Naive thymus-derived CD4-positive, alpha-beta T cell (primary cell): ENCODE results near the gene SLC44A1. TPM values are rescaled to one million over a fixed set of nuclear protein-coding genes. Genes with fewer than 3 reads are reported as not detected.
A peak's percentile ranks its signal among the peaks of the same experiment; 100 is the strongest.

Experiments
- ATAC-seq: fragments of 150-1000 bp; cut with Tn5 transposase; 2 replicates; pipeline ENCODE4 v1.10.0; 2021; ENCODE audit warnings: mild to moderate bottlenecking, moderate library complexity
- CTCF ChIA-PET: fragments of 350-600 bp; sonication (Branson Sonifier 250); formaldehyde crosslinking; loops from one replicate; lab custom pipeline; 2021; ENCODE audit warnings: antibody characterized with exemption; lab: Charles Lee
- POLR2A ChIA-PET: fragments of 350-600 bp; sonication (Branson Sonifier 250); formaldehyde crosslinking; loops from one replicate; lab custom pipeline; 2021; ENCODE audit warnings: antibody characterized with exemption, inconsistent platforms; lab: Charles Lee
- DNase-seq, 9 donors: peaks; one replicate each; pipeline versions ENCODE4 v3.0.0 to v3.0.0-alpha.2; 2020 to 2022; ENCODE audit warnings: mixed read lengths in 1 of 9
- H3K27ac ChIP-seq: one replicate; pipeline ENCODE4 v1.7.0; 2013; ENCODE audit warnings: mild to moderate bottlenecking, low read depth, low read length, moderate library complexity
- H3K27me3 ChIP-seq, 2 donors: one replicate each; pipeline ENCODE4 v1.7.0; 2013; ENCODE audit warnings: low read length in 2 of 2, mild to moderate bottlenecking in 2 of 2, moderate library complexity in 2 of 2; ENCODE audit not compliant: control insufficient read depth in 2 of 2, insufficient read depth in 2 of 2
- H3K36me3 ChIP-seq, 3 experiments: 1 replicate in 2 of 3; 2 replicates in 1 of 3; pipeline ENCODE4 v1.7.0; 2013; ENCODE audit warnings: low read length in 3 of 3, mild to moderate bottlenecking in 3 of 3, moderate library complexity in 1 of 3; ENCODE audit not compliant: insufficient read depth in 3 of 3, control insufficient read depth in 2 of 3
- H3K4me1 ChIP-seq, 2 donors: one replicate each; pipeline ENCODE4 v1.7.0; 2013; ENCODE audit warnings: low read length in 2 of 2, mild to moderate bottlenecking in 2 of 2, moderate library complexity in 1 of 2; ENCODE audit not compliant: control insufficient read depth in 2 of 2, insufficient read depth in 2 of 2
- H3K4me3 ChIP-seq: 2 replicates; pipeline ENCODE4 v1.7.0; 2013; ENCODE audit warnings: mild to moderate bottlenecking, low read length
- H3K9me3 ChIP-seq, 3 experiments: 1 replicate in 2 of 3; 2 replicates in 1 of 3; pipeline ENCODE4 v1.7.0; 2013; ENCODE audit warnings: low read length in 3 of 3; ENCODE audit not compliant: control insufficient read depth in 2 of 3
- H3K27ac Mint-ChIP-seq, 9 donors: one replicate each; pipeline ENCODE4 v1.8.0; 2020 to 2022; ENCODE audit warnings: mixed read lengths in 9 of 9, mild to moderate bottlenecking in 8 of 9, moderate library complexity in 5 of 9, inconsistent platforms in 2 of 9
- H3K27me3 Mint-ChIP-seq, 5 donors: one replicate each; pipeline ENCODE4 v1.8.0; 2021 to 2022; ENCODE audit warnings: mixed read lengths in 5 of 5, mild to moderate bottlenecking in 1 of 5
- H3K36me3 Mint-ChIP-seq, 5 donors: one replicate each; pipeline ENCODE4 v1.8.0; 2020 to 2022; ENCODE audit warnings: mixed read lengths in 5 of 5, mild to moderate bottlenecking in 3 of 5, inconsistent platforms in 1 of 5
- H3K4me1 Mint-ChIP-seq, 7 donors: one replicate each; pipeline ENCODE4 v1.8.0; 2020 to 2022; ENCODE audit warnings: mixed read lengths in 7 of 7, mild to moderate bottlenecking in 3 of 7, inconsistent platforms in 1 of 7
- H3K4me3 Mint-ChIP-seq, 10 donors: one replicate each; pipeline ENCODE4 v1.8.0; 2020 to 2022; ENCODE audit warnings: mild to moderate bottlenecking in 10 of 10, mixed read lengths in 10 of 10, moderate library complexity in 6 of 10, inconsistent platforms in 2 of 10
- H3K9me3 Mint-ChIP-seq, 11 donors: one replicate each; pipeline ENCODE4 v1.8.0; 2020 to 2022; ENCODE audit warnings: mixed read lengths in 11 of 11, mild to moderate bottlenecking in 4 of 11, inconsistent platforms in 1 of 11, moderate library complexity in 1 of 11
- intact Hi-C, 2 donors: fragments of 100-400 bp; cut with micrococcal nuclease; formaldehyde crosslinking; loops; one replicate each; pipeline ENCODE4 v1.15.1; 2023
- polyA plus RNA-seq, 2 donors: library from polyadenylated mRNA; unstranded; fragments of 300-500 nt; fragmentation: Illumina TruSeq; gene quantifications; one replicate each; pipeline ENCODE4 v1.2.3, GENCODE V29; 2021
- total RNA-seq, 6 experiments: library from RNA in 5 of 6; stranded (reverse) in 5 of 6; gene quantifications; 1 replicate in 5 of 6; 2 replicates in 1 of 6; pipeline ENCODE4 v1.2.3 and lab custom pipeline; 2021 to 2026

The SLC44A1 gene
- total and polyA plus RNA-seq, 7 experiments from 2014 or later: 7.7 to 21.8 (median 13.7) TPM

DNA sequence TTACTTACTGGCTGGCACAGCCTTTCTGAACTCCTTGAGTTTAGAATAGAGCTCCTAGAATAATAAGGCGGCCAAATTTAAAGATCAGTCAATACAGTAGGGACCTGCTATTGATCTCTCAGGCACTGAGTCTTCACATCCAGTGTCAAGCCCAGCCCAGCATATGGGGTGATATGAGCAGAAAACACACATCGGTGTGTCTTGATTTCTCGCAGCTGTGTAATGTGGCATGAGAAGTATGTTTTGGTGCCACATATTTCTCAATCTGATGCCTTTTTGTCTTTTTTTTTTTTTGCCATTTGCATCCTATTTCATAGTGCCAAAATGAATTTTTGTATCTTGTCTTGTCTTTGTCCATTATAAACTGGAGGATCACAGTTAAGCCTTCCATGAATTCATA, 152.0 kb downstream of the SLC44A1 start:
- ATAC-seq (no peak), DNase-seq (no peak)
- H3K36me3 ChIP-seq: no peaks in the 10 kb centered on the region
- H3K27ac ChIP-seq: no peak overlapping the region
- intact Hi-C loops: no loop called here
- no peaks in the 10 kb centered on the region for H3K9me3 ChIP-seq
- no peaks in the 10 kb centered on the region for H3K27me3 ChIP-seq
- peaks cover 5 to 57% (median 24%) of the 10 kb centered on the region in 5 donors for H3K27me3 Mint-ChIP-seq
- no peak overlapping the region for H3K27ac Mint-ChIP-seq
- H3K9me3 Mint-ChIP-seq: no peaks in the 10 kb centered on the region
- no peaks in the 10 kb centered on the region for H3K4me1 Mint-ChIP-seq
- ChIA-PET CTCF (interaction anchor here (1.2 kb wide), 1 partner anchor 9 kb away, joined by 4 read pairs; no protein-coding TSS in a partner anchor), POLR2A (no interaction called here)
- no peaks in the 10 kb centered on the region for H3K4me1 ChIP-seq
- no peak overlapping the region for H3K4me3 Mint-ChIP-seq
- H3K4me3 ChIP-seq: no peak overlapping the region
- H3K36me3 Mint-ChIP-seq: peaks cover 0 to 9% (median 2%) of the 10 kb centered on the region in 5 donors

DNA sequence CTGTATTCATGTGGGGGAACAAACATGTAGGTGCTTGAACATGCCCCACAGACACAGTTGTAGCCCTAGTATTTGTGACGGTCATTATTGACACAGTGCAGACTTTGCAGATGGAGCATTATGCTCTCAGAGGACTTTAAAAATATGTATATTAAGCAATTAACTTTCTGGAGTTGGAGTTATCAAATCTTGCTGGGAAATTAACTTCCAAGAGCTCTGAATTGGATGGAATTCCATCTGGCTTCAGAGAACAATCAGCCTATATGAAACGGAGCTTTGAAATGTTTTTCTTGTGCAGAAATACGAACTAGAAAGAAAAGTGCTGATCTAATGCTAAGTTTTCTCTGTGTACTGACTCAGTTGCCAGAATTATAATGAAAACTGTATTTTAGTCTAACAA, 152.4 kb downstream of the SLC44A1 start:
- H3K9me3 ChIP-seq: no peaks in the 10 kb centered on the region
- Mint-ChIP-seq H3K36me3 (peaks cover 0 to 9% (median 2%) of the 10 kb centered on the region in 5 donors), H3K4me3 (no peak overlapping the region), H3K27me3 (peaks cover 10 to 57% (median 29%) of the 10 kb centered on the region in 5 donors), H3K4me1 (peaks cover 0 to 1% (median 0%) of the 10 kb centered on the region in 7 donors), H3K9me3 (no peaks in the 10 kb centered on the region), H3K27ac (no peak overlapping the region)
- POLR2A ChIA-PET: no interaction called here
- H3K27ac ChIP-seq: no peak overlapping the region
- H3K4me1 ChIP-seq: no peaks in the 10 kb centered on the region
- no peak overlapping the region for H3K4me3 ChIP-seq
- intact Hi-C loops: no loop called here
- CTCF ChIA-PET: no interaction called here
- no peaks in the 10 kb centered on the region for H3K36me3 ChIP-seq
- H3K27me3 ChIP-seq: no peaks in the 10 kb centered on the region
- DNase-seq (no peak), ATAC-seq (no peak)

DNA sequence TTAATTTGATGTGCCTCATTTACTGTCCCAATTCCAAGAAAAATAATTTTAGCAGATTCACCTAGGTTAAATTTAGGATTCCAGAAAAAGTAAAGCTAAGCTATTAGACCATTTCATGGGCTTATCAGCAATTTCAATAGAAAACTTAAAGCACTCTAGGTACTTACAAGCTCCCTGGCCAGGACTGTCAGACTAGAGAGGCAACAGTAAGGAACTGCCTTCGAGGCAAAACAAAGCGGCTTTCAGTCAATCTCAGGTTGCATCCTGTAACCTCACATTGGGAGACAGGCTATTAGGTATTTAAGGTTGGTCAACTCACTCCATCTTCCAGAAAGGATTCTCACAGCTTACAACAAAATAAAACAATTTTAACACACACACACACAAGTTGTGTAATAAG, 154.7 kb downstream of the SLC44A1 start:
- Mint-ChIP-seq H3K27ac (no peak overlapping the region), H3K36me3 (peaks cover 0 to 8% (median 0%) of the 10 kb centered on the region in 5 donors), H3K9me3 (no peaks in the 10 kb centered on the region), H3K4me1 (peaks cover 2 to 14% (median 9%) of the 10 kb centered on the region in 7 donors), H3K4me3 (no peak overlapping the region), H3K27me3 (peaks cover 21 to 69% (median 51%) of the 10 kb centered on the region in 5 donors)
- Histone ChIP-seq H3K4me1 (peaks cover 0 to under 1% of the 10 kb centered on the region in 2 donors), H3K27ac (no peak overlapping the region), H3K4me3 (no peak overlapping the region), H3K27me3 (peaks cover 0 to 6% of the 10 kb centered on the region in 2 donors), H3K9me3 (no peaks in the 10 kb centered on the region), H3K36me3 (no peaks in the 10 kb centered on the region)
- intact Hi-C loops: no loop called here
- DNase-seq (no peak), ATAC-seq (no peak)
- CTCF ChIA-PET: no interaction called here
- POLR2A ChIA-PET: no interaction called here

DNA sequence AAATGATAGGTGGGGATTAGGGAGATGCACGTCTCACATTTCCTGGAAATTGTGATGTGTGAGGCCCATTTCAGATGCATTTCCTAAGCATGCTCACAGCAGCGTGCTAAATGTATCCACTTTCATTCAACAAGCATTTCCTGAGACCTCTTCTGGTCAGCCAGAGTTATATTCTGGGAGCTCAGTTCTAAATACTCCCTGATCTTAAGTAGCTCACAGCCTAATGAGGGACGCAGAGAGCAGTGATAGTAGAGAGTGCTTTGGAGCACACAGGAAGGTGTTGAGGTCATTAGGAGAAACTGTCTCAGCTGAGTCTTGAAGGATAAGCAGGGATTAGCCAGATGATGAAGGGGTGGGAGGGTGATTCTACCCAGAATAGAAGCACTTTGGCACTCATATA, 157.2 kb downstream of the SLC44A1 start:
- no peak for DNase-seq
- no peak overlapping the region for H3K27ac Mint-ChIP-seq
- ATAC-seq: no peak
- H3K36me3 Mint-ChIP-seq: peaks cover 0 to 3% (median 0%) of the 10 kb centered on the region in 5 donors
- H3K36me3 ChIP-seq: no peaks in the 10 kb centered on the region
- peaks cover 18 to 36% (median 31%) of the 10 kb centered on the region in 7 donors for H3K4me1 Mint-ChIP-seq
- peaks cover 0 to 6% (median under 1%) of the 10 kb centered on the region in 11 donors for H3K9me3 Mint-ChIP-seq
- intact Hi-C loops: loop anchor here in 1 of 2 donors (10.0 kb wide), 1 partner anchor 293 kb away; the partner anchor contains the start of gene TMEM38B
- H3K27ac ChIP-seq: no peak overlapping the region
- peaks cover 0 to 6% of the 10 kb centered on the region in 2 donors for H3K27me3 ChIP-seq
- H3K4me3 ChIP-seq: no peak overlapping the region
- H3K4me1 ChIP-seq: peaks cover 19 to 22% of the 10 kb centered on the region in 2 donors
- no peaks in the 10 kb centered on the region for H3K9me3 ChIP-seq
- no peak overlapping the region for H3K4me3 Mint-ChIP-seq
- CTCF ChIA-PET: no interaction called here
- H3K27me3 Mint-ChIP-seq: peaks cover 31 to 75% (median 56%) of the 10 kb centered on the region in 5 donors
- POLR2A ChIA-PET: no interaction called here

DNA sequence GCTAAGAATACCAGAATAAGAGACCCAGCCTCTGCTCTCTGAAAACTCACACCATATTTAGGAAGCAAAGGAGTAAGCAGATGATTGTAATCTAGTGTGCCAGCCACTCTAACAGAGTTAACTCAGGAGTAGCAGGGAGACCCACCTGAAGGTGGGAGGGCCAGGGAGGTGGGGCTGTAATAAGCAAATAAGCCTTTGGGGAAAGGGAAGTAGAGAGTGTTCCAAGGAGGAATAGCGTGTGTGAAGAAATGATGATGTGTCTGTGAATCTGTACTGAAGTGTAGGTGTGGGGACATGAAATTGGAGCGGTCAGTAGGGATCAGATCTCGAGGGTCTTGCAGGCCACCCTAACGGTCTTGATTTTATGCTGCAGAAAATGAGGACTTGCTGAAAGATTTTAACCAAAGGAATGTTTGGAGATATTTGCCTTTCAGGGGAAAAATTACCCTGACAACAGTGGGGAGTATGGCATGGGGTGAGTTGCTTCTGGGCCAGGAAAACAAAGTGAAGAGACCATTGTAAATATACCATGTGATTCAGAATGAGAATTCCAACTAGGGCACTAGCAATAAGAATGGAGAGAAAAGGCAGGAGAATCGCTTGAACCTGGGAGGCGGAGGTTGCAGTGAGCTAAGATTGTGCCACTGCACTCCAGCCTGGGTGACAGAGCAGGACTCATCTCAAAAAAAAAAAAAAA, 159.2 kb downstream of the SLC44A1 start:
- Mint-ChIP-seq H3K27ac (no peak overlapping the region), H3K27me3 (peaks cover 30 to 77% (median 56%) of the 10 kb centered on the region in 5 donors), H3K9me3 (peaks cover 0 to 12% (median 8%) of the 10 kb centered on the region in 11 donors), H3K36me3 (peaks cover 0 to 9% (median 0%) of the 10 kb centered on the region in 5 donors), H3K4me3 (peak overlapping the region in 1 of 10 donors; percentile 3), H3K4me1 (peaks cover 20 to 42% (median 34%) of the 10 kb centered on the region in 7 donors)
- Histone ChIP-seq H3K9me3 (peaks cover 0 to 4% (median 0%) of the 10 kb centered on the region in 3 experiments), H3K4me3 (no peak overlapping the region), H3K4me1 (peaks cover 19 to 22% of the 10 kb centered on the region in 2 donors), H3K36me3 (no peaks in the 10 kb centered on the region), H3K27ac (no peak overlapping the region), H3K27me3 (peaks cover 0 to 6% of the 10 kb centered on the region in 2 donors)
- DNase-seq: no peak
- no peak for ATAC-seq
- ChIA-PET POLR2A (no interaction called here), CTCF (no interaction called here)
- intact Hi-C loops: loop anchor here (2.0 to 10.0 kb wide), 3 partner anchors 19 to 291 kb away; partner anchors contain the start of genes SLC44A1 (in 1 of the 2) and TMEM38B (in 1 of the 2)

DNA sequence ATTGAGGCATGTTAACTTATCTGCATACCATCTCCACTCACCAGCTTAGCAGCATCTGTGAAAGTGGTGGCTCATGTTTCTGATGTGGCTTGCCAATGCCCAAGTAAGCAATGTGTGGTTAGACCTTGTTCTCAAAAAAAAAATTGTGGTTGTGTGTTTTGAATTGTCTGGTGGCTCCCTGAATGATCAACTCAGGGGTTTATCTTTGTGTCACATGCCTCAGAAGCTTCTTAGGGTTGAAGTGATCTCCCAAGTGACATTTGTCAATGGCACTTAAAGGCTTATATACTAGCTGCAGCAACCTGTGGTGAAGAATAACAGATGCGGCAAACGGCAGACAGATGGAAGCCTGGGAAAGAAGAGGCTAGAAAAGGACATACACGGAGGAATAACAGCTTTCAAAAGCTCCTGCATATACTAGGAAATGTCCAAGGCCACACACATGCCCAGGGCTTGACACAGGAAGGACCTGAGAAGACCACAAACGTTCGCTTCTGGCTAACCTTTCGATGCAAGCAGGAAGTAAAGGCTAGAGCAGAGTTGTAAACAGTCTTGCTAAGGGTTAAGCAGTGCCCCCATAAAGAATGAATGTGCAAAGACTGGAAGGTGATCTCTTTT, 161.2 kb downstream of the SLC44A1 start:
- H3K27ac Mint-ChIP-seq: peak overlapping the region in 8 of 9 donors; percentile 11 to 96 (median 90)
- ATAC-seq: peak; percentile 94

More for the DNA sequence above, 161.2 kb downstream of the SLC44A1 start:
- Histone ChIP-seq H3K4me1 (peaks cover 19 to 22% of the 10 kb centered on the region in 2 donors), H3K9me3 (peaks cover 0 to 4% (median 0%) of the 10 kb centered on the region in 3 experiments), H3K36me3 (no peaks in the 10 kb centered on the region), H3K27ac (no peak overlapping the region), H3K27me3 (peaks cover 0 to 6% of the 10 kb centered on the region in 2 donors), H3K4me3 (peak overlapping the region; percentile 1)
- Mint-ChIP-seq H3K4me3 (peak overlapping the region in 9 of 10 donors; percentile 63 to 84 (median 75)), H3K9me3 (peaks cover 0 to 28% (median 14%) of the 10 kb centered on the region in 11 donors), H3K36me3 (peaks cover 0 to 9% (median 3%) of the 10 kb centered on the region in 5 donors), H3K27me3 (peaks cover 34 to 82% (median 59%) of the 10 kb centered on the region in 5 donors), H3K4me1 (peaks cover 20 to 42% (median 34%) of the 10 kb centered on the region in 7 donors)
- POLR2A ChIA-PET: interaction anchor here (0.6 kb wide), 1 partner anchor 596 kb away, joined by 3 read pairs; no protein-coding TSS in a partner anchor
- CTCF ChIA-PET: interaction anchor here (1.2 to 1.6 kb wide), 3 partner anchors 10 to 542 kb away, joined by 4 to 5 read pairs (median 5); no protein-coding TSS in a partner anchor
- intact Hi-C loops: loop anchor here (1.0 to 10.0 kb wide), 11 partner anchors 10 to 1313 kb away; partner anchors contain the start of genes SLC44A1 (in 2 of the 2), FSD1L (in 1 of the 2), NIPSNAP3A (in 1 of the 2) and SMC2 (in 1 of the 2)
- peak in 8 of 9 donors; percentile 61 to 92 (median 90) for DNase-seq
